WTC11 (cell line): Measurements from ENCODE around the gene RNF208.
A peak's percentile ranks its signal among the peaks of the same experiment; 100 is the strongest.

Experiments
- ARID4B ChIP-seq: sonication (generic); formaldehyde crosslinking; IDR thresholded peaks from 2 replicates; pipeline ENCODE4 v1.8.0; 2023; ENCODE audit warnings: missing genetic modification reagents, mild to moderate bottlenecking, borderline replicate concordance
- ATF3 ChIP-seq: sonication (generic); formaldehyde crosslinking; conservative IDR thresholded peaks from 2 replicates; pipeline ENCODE4 v1.8.1; 2022; ENCODE audit warnings: mild to moderate bottlenecking, missing genetic modification reagents
- FOXJ3 ChIP-seq: sonication (generic); formaldehyde crosslinking; IDR thresholded peaks from 2 replicates; pipeline ENCODE4 v1.9.0; 2021; ENCODE audit warnings: missing genetic modification reagents, mild to moderate bottlenecking, borderline replicate concordance
- FOXK1 ChIP-seq: sonication (generic); formaldehyde crosslinking; IDR thresholded peaks from 2 replicates; pipeline ENCODE4 v1.8.0; 2022; ENCODE audit warnings: mild to moderate bottlenecking, moderate library complexity, missing genetic modification reagents
- FOXP1 ChIP-seq: sonication (generic); formaldehyde crosslinking; IDR thresholded peaks from 2 replicates; pipeline ENCODE4 v1.8.0; 2022; ENCODE audit warnings: missing genetic modification reagents, mild to moderate bottlenecking, moderate library complexity, borderline replicate concordance
- KAT7 ChIP-seq: sonication (generic); formaldehyde crosslinking; IDR thresholded peaks from 2 replicates; pipeline ENCODE4 v1.8.1; 2023; ENCODE audit warnings: missing genetic modification reagents, mild to moderate bottlenecking, borderline replicate concordance
- NFYB ChIP-seq: sonication (generic); formaldehyde crosslinking; conservative IDR thresholded peaks from 2 replicates; pipeline ENCODE4 v1.8.0; 2022; ENCODE audit warnings: low read depth, missing genetic modification reagents
- SOX15 ChIP-seq: fragments of 250-450 bp; sonication (Bioruptor Pico); IDR thresholded peaks from 2 replicates; pipeline ENCODE4 v1.9.0; 2021; ENCODE audit warnings: mild to moderate bottlenecking
- TCF7 ChIP-seq: sonication (generic); formaldehyde crosslinking; IDR thresholded peaks from 2 replicates; pipeline ENCODE4 v1.8.0; 2022; ENCODE audit warnings: mild to moderate bottlenecking, low read depth, missing genetic modification reagents, moderate library complexity
- TF ChIP-seq, protein P1 (sequence below): fragments of 200-600 bp; IDR thresholded peaks from 2 replicates; pipeline ENCODE4 v1.8.0; 2022; ENCODE audit warnings: antibody characterized with exemption
- TF ChIP-seq, protein P2 (sequence below): sonication (generic); formaldehyde crosslinking; IDR thresholded peaks from 2 replicates; pipeline ENCODE4 v1.8.0; 2022; ENCODE audit warnings: mild to moderate bottlenecking, missing genetic modification reagents
- TF ChIP-seq, protein P3 (sequence below): sonication (generic); formaldehyde crosslinking; IDR thresholded peaks from 2 replicates; pipeline ENCODE4 v1.8.1; 2022; ENCODE audit warnings: missing genetic modification reagents, borderline replicate concordance
- TF ChIP-seq, protein P4 (sequence below): sonication (generic); formaldehyde crosslinking; IDR thresholded peaks from 2 replicates; pipeline ENCODE4 v1.8.1; 2022; ENCODE audit warnings: low read depth, mild to moderate bottlenecking, moderate library complexity, missing genetic modification reagents, borderline replicate concordance

GRCh38 chr9:137201205-137201868 lies 20.7 kb downstream of the RNF208 start:
- TF ChIP-seq, protein P1, sequence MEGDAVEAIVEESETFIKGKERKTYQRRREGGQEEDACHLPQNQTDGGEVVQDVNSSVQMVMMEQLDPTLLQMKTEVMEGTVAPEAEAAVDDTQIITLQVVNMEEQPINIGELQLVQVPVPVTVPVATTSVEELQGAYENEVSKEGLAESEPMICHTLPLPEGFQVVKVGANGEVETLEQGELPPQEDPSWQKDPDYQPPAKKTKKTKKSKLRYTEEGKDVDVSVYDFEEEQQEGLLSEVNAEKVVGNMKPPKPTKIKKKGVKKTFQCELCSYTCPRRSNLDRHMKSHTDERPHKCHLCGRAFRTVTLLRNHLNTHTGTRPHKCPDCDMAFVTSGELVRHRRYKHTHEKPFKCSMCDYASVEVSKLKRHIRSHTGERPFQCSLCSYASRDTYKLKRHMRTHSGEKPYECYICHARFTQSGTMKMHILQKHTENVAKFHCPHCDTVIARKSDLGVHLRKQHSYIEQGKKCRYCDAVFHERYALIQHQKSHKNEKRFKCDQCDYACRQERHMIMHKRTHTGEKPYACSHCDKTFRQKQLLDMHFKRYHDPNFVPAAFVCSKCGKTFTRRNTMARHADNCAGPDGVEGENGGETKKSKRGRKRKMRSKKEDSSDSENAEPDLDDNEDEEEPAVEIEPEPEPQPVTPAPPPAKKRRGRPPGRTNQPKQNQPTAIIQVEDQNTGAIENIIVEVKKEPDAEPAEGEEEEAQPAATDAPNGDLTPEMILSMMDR: no peak
- TF ChIP-seq FOXP1 (CRISPR knock-in tag) (no peak), NFYB (CRISPR knock-in tag) (no peak), ATF3 (no peak), ARID4B (CRISPR knock-in tag) (0 out of 2 replicates have a peak, but pooled peaks have one; percentile 53), FOXK1 (CRISPR knock-in tag) (no peak), TCF7 (no peak), KAT7 (CRISPR knock-in tag) (0 out of 2 replicates have a peak, but pooled peaks have one; percentile 1), FOXJ3 (no peak), SOX15 (CRISPR knock-in tag) (no peak)
- TF ChIP-seq, protein P2, sequence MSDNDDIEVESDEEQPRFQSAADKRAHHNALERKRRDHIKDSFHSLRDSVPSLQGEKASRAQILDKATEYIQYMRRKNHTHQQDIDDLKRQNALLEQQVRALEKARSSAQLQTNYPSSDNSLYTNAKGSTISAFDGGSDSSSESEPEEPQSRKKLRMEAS (CRISPR knock-in tag): 0 out of 2 replicates have a peak, but pooled peaks have one; percentile 5
- TF ChIP-seq, protein P3, sequence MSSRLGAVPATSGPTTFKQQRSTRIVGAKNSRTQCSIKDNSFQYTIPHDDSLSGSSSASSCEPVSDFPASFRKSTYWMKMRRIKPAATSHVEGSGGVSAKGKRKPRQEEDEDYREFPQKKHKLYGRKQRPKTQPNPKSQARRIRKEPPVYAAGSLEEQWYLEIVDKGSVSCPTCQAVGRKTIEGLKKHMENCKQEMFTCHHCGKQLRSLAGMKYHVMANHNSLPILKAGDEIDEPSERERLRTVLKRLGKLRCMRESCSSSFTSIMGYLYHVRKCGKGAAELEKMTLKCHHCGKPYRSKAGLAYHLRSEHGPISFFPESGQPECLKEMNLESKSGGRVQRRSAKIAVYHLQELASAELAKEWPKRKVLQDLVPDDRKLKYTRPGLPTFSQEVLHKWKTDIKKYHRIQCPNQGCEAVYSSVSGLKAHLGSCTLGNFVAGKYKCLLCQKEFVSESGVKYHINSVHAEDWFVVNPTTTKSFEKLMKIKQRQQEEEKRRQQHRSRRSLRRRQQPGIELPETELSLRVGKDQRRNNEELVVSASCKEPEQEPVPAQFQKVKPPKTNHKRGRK (CRISPR knock-in tag): no peak
- TF ChIP-seq, protein P4, sequence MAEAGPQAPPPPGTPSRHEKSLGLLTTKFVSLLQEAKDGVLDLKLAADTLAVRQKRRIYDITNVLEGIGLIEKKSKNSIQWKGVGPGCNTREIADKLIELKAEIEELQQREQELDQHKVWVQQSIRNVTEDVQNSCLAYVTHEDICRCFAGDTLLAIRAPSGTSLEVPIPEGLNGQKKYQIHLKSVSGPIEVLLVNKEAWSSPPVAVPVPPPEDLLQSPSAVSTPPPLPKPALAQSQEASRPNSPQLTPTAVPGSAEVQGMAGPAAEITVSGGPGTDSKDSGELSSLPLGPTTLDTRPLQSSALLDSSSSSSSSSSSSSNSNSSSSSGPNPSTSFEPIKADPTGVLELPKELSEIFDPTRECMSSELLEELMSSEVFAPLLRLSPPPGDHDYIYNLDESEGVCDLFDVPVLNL (CRISPR knock-in tag): no peak
